HG02852 (cell line): ENCODE results near the gene DLAT.
"Not testable (repeated sequence)": the region's sequence is repeated elsewhere in the genome, so short reads cannot be mapped to it uniquely, and the experiment has no call there.

Experiments used
- ATAC-seq: cut with Tn5 transposase; IDR thresholded peaks from one replicate; pipeline ENCODE4 v1.9.1; 2021; ENCODE audit warnings: mild to moderate bottlenecking, moderate library complexity; ENCODE audit not compliant: unreplicated experiment

The DLAT gene

DNA sequence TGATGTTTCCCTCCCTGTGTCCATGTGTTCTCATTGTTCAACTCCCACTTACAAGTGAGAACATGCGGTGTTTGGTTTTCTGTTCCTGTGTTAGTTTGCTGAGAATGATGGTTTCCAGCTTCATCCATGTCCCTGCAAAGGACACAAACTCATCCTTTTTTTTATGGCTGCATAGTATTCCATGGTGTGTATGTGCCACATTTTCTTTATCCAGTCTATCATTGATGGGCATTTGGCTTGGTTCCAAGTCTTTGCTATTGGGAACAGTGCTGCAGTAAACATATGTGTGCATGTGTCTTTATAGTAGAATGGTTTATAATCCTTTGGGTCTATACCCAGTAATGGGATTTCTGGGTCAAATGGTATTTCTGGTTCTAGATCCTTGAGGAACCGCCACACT lies 21.4 kb downstream of the DLAT start:
- ATAC-seq: not testable (repeated sequence)

DNA sequence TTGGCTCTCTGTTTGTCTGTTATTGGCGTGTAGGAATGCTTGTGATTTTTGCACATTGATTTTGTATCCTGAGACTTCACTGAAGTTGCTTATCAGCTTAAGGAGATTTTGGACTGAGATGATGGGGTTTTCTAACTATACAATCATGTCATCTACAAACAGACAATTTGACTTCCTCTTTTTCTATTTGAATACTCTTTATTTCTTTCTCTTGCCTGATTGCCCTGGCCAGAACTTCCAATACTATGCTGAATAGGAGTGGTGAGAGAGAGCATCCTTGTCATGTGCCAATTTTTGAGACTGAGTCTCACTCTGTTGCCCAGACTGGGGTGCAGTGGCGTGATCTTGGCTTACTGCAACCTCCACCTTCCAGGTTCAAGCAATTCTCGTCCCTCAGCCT lies 23.0 kb downstream of the DLAT start:
- ATAC-seq: not testable (repeated sequence)

- no peak for ATAC-seq
These were observed 24.6 kb downstream of the DLAT start for GRCh38 chr11:112049777-112050176.

DNA sequence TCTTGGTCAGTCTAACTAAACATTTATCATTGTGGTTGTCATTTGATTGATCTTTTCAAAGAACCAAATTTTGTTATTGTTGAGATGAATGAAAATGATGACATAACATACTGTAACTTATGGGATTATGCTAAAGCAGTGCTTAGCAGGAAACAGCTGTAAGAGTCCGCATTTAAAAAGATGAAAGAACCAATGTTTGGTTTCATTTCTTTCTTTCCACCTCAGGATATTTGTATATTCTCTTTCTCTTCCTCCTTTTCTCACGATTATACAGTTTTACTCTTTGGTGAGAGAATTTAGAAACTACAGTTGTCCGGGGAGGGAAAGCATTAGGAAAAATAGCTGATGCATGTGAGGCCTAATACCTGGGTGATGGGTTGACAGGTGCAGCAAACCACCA lies 25.5 kb downstream of the DLAT start:
- peak; percentile 91 for ATAC-seq

- ATAC-seq: no peak
These were observed 26.6 kb downstream of the DLAT start for GRCh38 chr11:112051768-112052167.

DNA sequence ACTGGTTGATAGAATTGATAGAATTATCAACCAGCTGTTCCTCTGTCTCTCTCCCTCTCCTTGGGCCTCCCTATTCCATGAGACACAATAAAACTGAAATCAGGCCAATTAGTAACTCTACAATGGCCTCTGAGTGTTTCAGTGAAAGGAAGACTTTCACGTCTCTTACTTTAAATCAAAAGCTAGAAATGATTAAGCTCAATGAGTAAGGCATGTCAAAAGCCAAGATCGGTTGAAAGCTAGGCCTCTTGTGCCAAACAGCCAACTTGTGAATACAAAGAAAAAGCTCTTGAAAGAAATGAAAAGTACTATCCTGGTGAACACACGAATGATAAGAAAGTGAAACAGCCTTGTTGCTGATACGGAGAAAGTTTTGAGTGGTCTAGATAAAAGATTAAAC lies 32.0 kb downstream of the DLAT start:
- no peak for ATAC-seq

GRCh38 chr11:112058103-112058502 lies 32.9 kb downstream of the DLAT start:
- ATAC-seq: no peak

DNA sequence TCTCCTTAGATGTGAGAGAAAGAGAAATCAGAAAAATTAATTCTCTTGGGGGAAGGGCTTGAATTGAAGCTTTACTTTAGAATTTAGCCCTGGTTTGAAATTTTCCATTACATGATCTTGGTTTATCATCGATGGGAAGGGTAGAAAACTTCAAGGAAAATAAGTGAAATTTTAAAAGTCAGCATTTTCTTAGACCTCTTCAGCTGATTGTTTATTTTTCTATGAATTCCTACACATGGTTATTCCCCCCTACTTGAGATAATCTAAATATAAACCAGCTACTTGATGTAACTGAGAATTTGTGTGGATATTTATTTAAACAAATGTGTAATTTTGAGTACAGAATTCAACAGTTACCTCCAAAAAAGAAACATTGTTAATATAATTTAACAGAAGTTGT lies 37.7 kb downstream of the DLAT start:
- no peak for ATAC-seq

DNA sequence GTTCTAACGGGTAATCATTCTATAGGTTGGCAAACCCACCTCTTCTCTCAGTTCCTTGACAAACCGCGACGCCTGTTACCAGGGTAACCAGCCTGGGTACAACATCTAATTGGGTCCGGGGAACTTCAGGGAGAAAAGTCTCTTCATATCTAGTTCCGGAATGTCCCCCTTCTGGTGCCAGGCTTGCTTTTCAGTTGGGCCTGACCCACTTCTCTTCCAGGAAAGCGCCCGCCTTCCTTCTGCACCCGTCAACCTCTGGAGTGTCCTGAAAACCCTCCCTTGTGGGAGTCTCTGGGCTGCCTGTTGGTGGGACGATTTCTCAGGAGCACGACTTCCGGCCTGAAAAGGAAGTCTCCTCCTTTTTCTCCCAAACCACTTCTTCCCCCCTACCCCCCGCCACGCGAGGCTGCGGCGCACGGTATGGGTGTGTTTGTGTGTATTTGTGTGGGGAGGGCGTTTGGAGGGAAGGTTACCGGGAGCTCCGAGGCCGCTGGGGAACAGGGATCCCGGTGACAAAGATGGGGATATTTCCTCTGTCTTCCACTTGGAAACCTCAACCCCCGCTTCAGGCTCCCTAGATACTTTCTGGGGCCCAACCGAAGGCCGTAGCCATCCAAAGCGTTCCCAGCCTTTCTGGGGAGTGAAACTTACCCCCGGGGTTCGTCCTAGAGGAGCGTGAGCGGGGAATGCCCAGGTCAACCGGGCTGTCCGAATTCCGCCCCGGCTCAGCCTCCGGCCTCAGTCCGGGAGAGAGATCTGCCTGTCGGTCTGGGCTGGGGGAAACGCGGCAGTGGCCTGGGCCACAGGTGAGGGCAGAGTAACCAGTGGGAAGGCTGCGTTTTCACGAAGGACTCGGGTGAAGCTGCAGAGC lies 49.0 kb downstream of the DLAT start, which contains the start of the genes NKAPD1 and PIH1D2:
Gene NKAPD1, plus strand, starts transcription at position 359 of the 871 bp plus-strand sequence. CDS start 1,276 bp downstream, outside the sequence.
Gene PIH1D2, minus strand, starts transcription at position 77 of the 871 bp plus-strand sequence. CDS start 843 bp downstream, outside the sequence.
- peak; percentile 87 for ATAC-seq

- ATAC-seq: no peak
These were observed 57.5 kb downstream of the DLAT start for GRCh38 chr11:112082729-112083128.

DNA sequence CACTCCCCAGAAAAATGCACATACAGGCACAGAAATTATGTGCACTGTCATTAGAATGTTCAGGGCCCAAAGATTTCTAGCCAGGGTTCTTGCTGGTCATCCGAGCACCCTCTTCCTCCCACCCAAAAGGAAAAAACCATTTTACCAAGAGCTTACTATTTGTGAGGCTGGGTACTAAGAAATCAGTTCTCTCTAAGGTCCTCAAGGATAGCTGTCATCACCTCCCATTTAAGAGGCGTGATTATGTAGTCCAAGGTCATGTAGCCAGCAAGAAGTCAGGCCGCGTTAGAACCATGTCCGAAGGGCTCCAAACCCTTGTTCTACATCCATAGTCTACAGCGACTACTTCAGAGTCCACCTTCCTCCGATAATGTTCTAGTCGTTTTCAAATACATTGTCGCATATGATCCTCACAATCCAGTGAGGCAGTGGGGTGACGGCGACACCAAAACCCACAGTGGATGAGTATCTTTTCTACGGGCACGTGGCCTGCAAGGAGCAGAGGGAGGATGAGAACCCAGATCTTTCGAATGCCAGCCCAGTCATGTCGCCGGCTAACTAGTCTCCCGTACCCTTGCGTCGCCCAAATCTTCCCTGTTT lies 60.7 kb downstream of the DLAT start:
- ATAC-seq: peak; percentile 37

GRCh38 chr11:112086422-112087191 lies 61.4 kb downstream of the DLAT start, which contains the start of the genes SDHD and TIMM8B:
SDHD (plus strand) TSS chr11:112086873; CDS start chr11:112086908, 35 bp downstream.
TIMM8B (minus strand) TSS chr11:112086756; CDS start chr11:112086723, 33 bp downstream.
- peak; percentile 90 for ATAC-seq

DNA sequence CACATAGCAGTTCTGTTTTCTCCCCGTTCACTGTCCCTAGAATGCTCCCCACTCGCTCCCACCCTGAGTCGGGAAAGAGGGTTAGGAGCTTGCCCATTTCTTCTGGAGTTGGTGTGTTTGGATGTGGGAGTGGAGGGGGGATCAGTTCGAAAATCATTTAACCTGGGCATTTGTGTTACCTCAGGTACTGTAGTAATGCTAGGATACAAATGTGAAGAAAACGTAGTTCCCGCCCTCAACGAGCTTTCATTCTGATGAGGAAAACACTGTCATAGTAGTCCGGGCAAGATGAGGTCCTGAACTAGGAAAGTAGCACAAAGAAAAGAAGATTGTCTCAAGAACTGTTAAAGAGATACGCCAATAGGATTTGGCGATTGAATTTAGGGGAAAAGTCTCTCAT lies 62.0 kb downstream of the DLAT start:
- ATAC-seq: no peak

- not testable (repeated sequence) for ATAC-seq
These were observed 70.1 kb downstream of the DLAT start for GRCh38 chr11:112095302-112095701.

- ATAC-seq: no peak
These were observed 71.0 kb downstream of the DLAT start for GRCh38 chr11:112096194-112096593.

DNA sequence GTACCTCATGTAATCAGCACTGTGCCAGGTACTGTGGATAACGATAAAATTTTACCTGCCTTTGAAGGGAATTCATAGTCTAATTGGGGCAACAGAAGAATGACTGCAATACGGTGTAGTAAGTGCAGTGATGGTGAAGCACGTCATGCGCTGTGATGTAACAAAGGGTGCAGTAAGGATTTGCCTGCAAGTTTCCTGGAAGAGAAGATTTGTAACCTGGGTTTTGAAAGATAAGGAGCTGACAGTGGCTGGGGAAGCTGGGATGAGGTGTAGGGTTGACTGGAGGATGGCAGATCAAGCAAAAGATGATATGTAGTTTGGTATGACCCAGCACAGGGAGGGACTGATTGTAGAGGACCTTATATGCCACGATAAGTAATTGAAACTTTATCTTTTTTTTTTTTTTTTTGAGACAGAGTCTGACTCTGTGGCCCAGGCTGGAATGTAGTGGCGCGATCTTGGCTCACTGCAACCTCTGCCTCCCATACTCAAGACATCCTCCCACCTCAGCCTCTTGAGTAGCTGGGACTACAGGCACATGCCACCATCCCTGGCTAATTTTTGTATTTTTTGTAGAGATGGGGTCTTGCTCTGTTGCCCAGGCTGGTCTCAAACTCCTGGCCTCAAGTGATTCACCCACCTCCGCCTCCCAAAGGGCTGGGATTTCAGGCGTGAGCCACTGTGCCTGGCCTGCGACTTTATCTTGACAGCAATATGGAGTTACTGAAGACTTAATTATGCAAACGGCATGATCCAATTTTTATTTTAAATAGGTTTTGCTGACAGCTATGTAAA lies 72.7 kb downstream of the DLAT start:
- no peak for ATAC-seq

DNA sequence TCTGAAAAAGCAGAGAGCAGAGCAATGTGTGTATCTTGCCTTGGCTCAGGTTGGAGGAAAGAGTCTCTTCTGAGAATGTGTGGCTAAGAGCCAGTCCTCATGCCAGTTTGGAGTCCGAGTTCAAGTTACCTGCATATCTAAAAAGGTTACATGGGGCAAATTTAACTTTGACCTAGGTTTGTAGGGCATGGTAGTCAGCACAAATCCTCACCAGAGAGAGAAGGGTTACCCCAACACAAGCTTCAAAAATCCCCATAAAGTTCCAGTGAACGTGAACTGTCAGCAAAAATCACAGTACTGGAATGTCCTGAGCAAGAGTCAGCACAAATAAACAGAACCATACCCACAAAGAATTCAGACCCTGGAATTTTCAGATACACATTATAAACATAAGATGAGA lies 75.3 kb downstream of the DLAT start:
- no peak for ATAC-seq

GRCh38 chr11:112103446-112103845 lies 78.2 kb downstream of the DLAT start:
- no peak for ATAC-seq

- ATAC-seq: no peak
These were observed 80.9 kb downstream of the DLAT start for GRCh38 chr11:112106070-112106469.
